SU-DHL-6 (cell line): ENCODE data around the gene EMP3.

Source experiments
- H2AFZ ChIP-seq: fragments of 200-600 bp; sonication (generic); 2 replicates; pipeline ENCODE4 v1.6.1; 2014; ENCODE audit warnings: low read depth, mild to moderate bottlenecking, moderate library complexity, mixed read lengths, antibody characterized with exemption, low read length; ENCODE audit not compliant: severe bottlenecking
- H3F3A ChIP-seq: fragments of 200-600 bp; shearing (Covaris generic); 2 replicates; pipeline ENCODE4 v1.6.0; 2016; ENCODE audit warnings: antibody characterized with exemption, mild to moderate bottlenecking; ENCODE audit not compliant: insufficient read depth
- H3K27ac ChIP-seq: fragments of 200-600 bp; sonication (generic); 2 replicates; pipeline ENCODE4 v1.5.1; 2016; ENCODE audit warnings: low read depth, mild to moderate bottlenecking, low read length, moderate library complexity, mixed read lengths
- H3K27me3 ChIP-seq: fragments of 200-600 bp; sonication (generic), shearing (Covaris generic); 2 replicates; pipeline ENCODE4 v1.6.0; 2014; ENCODE audit warnings: mild to moderate bottlenecking, low read length
- H3K36me3 ChIP-seq: fragments of 200-600 bp; sonication (generic); 2 replicates; pipeline ENCODE4 v1.6.1; 2014; ENCODE audit warnings: mild to moderate bottlenecking, low read length, mixed read lengths
- H3K4me2 ChIP-seq: fragments of 300-600, 200-600 bp; shearing (Covaris generic), sonication (generic); 2 replicates; pipeline ENCODE4 v1.6.0; 2014; ENCODE audit warnings: low read length, low read depth, mild to moderate bottlenecking; ENCODE audit not compliant: poor library complexity, severe bottlenecking
- H3K4me3 ChIP-seq: fragments of 200-600 bp; sonication (generic); 2 replicates; pipeline ENCODE4 v1.5.1; 2014; ENCODE audit warnings: antibody characterized with exemption, low read length, mild to moderate bottlenecking, mixed read lengths; ENCODE audit not compliant: insufficient read depth, poor library complexity, severe bottlenecking
- H3K79me2 ChIP-seq: fragments of 200-600 bp; sonication (generic); 2 replicates; pipeline ENCODE4 v1.6.1; 2014; ENCODE audit warnings: mild to moderate bottlenecking, low read length, moderate library complexity; ENCODE audit not compliant: insufficient read depth
- H3K9ac ChIP-seq: fragments of 200-600 bp; sonication (generic); 2 replicates; pipeline ENCODE4 v1.7.0; 2014; ENCODE audit warnings: mild to moderate bottlenecking, low read length
- H3K9me2 ChIP-seq: fragments of 200-600 bp; sonication (generic); replicated peaks from 2 replicates; pipeline ENCODE4 v1.6.1; 2014; ENCODE audit warnings: low read length; ENCODE audit not compliant: insufficient read depth
- H3K9me3 ChIP-seq: fragments of 200-600 bp; sonication (generic); 2 replicates; pipeline ENCODE4 v1.6.1; 2014; ENCODE audit warnings: low read length, mixed read lengths; ENCODE audit not compliant: insufficient read depth
- H4K20me1 ChIP-seq: fragments of 200-600 bp; sonication (generic); 2 replicates; pipeline ENCODE4 v1.6.1; 2014; ENCODE audit warnings: low read depth, mild to moderate bottlenecking, antibody characterized with exemption, low read length, moderate library complexity, mixed read lengths
- EZH2phosphoT487 ChIP-seq: fragments of 200-600 bp; sonication (generic), shearing (Covaris generic); conservative IDR thresholded peaks from 2 replicates; pipeline ENCODE4 v1.6.1; 2018; ENCODE audit warnings: mild to moderate bottlenecking, antibody characterized with exemption, low read length, moderate library complexity, mixed read lengths
- TF ChIP-seq, protein P1 (sequence below): fragments of 200-600 bp; sonication (generic); IDR thresholded peaks from one replicate; pipeline ENCODE4 v1.5.1; 2017; ENCODE audit warnings: antibody characterized with exemption, mild to moderate bottlenecking, low read length, moderate library complexity; ENCODE audit not compliant: insufficient read depth, poor library complexity, severe bottlenecking

Gene EMP3

DNA sequence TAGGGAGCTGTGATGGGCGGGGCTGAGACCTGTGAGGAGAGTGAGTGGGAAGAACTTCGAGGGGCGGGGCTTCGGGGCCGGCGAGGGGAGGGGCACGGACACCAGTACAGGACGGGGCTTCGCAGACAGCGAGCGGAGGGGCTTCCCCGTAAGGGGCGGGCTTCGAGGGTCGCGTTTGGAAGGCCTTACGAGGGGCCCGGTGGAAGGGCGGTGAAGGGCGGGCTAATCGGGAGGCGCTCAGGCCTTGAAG lies 4.1 kb upstream of the EMP3 start:
- no peaks in the 10 kb centered on the region for H3K27me3 ChIP-seq
- H3K79me2 ChIP-seq = no peaks in the 10 kb centered on the region
- peak overlapping the region; percentile 86 for H3K27ac ChIP-seq
- no peaks in the 10 kb centered on the region for H3K36me3 ChIP-seq
- peaks cover 27% of the 10 kb centered on the region for H3F3A ChIP-seq
- peak overlapping the region; percentile 78 for H3K9ac ChIP-seq
- no peaks in the 10 kb centered on the region for H4K20me1 ChIP-seq
- H3K9me3 ChIP-seq = no peaks in the 10 kb centered on the region
- TF ChIP-seq EZH2phosphoT487 = no peak
- TF ChIP-seq, protein P1, sequence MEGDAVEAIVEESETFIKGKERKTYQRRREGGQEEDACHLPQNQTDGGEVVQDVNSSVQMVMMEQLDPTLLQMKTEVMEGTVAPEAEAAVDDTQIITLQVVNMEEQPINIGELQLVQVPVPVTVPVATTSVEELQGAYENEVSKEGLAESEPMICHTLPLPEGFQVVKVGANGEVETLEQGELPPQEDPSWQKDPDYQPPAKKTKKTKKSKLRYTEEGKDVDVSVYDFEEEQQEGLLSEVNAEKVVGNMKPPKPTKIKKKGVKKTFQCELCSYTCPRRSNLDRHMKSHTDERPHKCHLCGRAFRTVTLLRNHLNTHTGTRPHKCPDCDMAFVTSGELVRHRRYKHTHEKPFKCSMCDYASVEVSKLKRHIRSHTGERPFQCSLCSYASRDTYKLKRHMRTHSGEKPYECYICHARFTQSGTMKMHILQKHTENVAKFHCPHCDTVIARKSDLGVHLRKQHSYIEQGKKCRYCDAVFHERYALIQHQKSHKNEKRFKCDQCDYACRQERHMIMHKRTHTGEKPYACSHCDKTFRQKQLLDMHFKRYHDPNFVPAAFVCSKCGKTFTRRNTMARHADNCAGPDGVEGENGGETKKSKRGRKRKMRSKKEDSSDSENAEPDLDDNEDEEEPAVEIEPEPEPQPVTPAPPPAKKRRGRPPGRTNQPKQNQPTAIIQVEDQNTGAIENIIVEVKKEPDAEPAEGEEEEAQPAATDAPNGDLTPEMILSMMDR = no peak
- H2AFZ ChIP-seq = no peak overlapping the region
- H3K4me3 ChIP-seq = peak overlapping the region; percentile 61
- H3K4me2 ChIP-seq = peak overlapping the region; percentile 84
- no peaks in the 10 kb centered on the region for H3K9me2 ChIP-seq

GRCh38 chr19:48321622-48322591 lies 3.4 kb upstream of the EMP3 start:
- H3K36me3 ChIP-seq = no peaks in the 10 kb centered on the region
- peak overlapping the region; percentile 86 for H3K27ac ChIP-seq
- H3K9me3 ChIP-seq = no peaks in the 10 kb centered on the region
- H3K9ac ChIP-seq = peak overlapping the region; percentile 78
- no peak for TF ChIP-seq EZH2phosphoT487
- TF ChIP-seq, protein P1 = no peak
- H2AFZ ChIP-seq = no peak overlapping the region
- H3K4me3 ChIP-seq = peak overlapping the region; percentile 61
- H3K27me3 ChIP-seq = no peaks in the 10 kb centered on the region
- H3K79me2 ChIP-seq = no peaks in the 10 kb centered on the region
- H3K4me2 ChIP-seq = peak overlapping the region; percentile 84
- H3F3A ChIP-seq = peaks cover 27% of the 10 kb centered on the region
- no peaks in the 10 kb centered on the region for H4K20me1 ChIP-seq
- no peaks in the 10 kb centered on the region for H3K9me2 ChIP-seq

GRCh38 chr19:48329167-48329891 lies 4.0 kb downstream of the EMP3 start:
- H3K79me2 ChIP-seq = 0 out of 2 replicates have a peak, but pooled peaks cover 5% of the 10 kb centered on the region
- H3K9me2 ChIP-seq = no peaks in the 10 kb centered on the region
- H3F3A ChIP-seq = peaks cover 44% of the 10 kb centered on the region
- H3K4me3 ChIP-seq = peak overlapping the region; percentile 60
- TF ChIP-seq, protein P1 = no peak
- TF ChIP-seq EZH2phosphoT487 = no peak
- H3K9ac ChIP-seq = peak overlapping the region; percentile 72
- peaks cover 4% of the 10 kb centered on the region; the same call in 1 of the 2 replicates for H3K36me3 ChIP-seq
- peak overlapping the region; percentile 84 for H2AFZ ChIP-seq
- no peaks in the 10 kb centered on the region for H4K20me1 ChIP-seq
- peak overlapping the region; percentile 81 for H3K4me2 ChIP-seq
- peak overlapping the region; percentile 81 for H3K27ac ChIP-seq
- no peaks in the 10 kb centered on the region for H3K27me3 ChIP-seq
- 0 out of 2 replicates have a peak, but pooled peaks cover 5% of the 10 kb centered on the region for H3K9me3 ChIP-seq
